ENCODE results near the gene RNF5.

The RNF5 gene

GRCh38 chr6:32223258-32224235, 45.3 kb downstream of the RNF5 start, which contains the start of gene NOTCH4:
TSS of gene NOTCH4 (minus strand) at chr6:32224067. CDS start at chr6:32223928, 139 bp downstream.
- no peak within 1 kb of the TSS for H3K4me3 ChIP-seq (ENCODE audit: low read depth, low read length)
- DNase-seq (ENCODE audit: low read depth): no peak

- DNase-seq (ENCODE audit: low read depth): no peak
- H3K4me3 ChIP-seq (ENCODE audit: low read depth, low read length): no peak overlapping the region
Observed at GRCh38 chr6:32224696-32225095, 46.5 kb downstream of the RNF5 start.

- H3K4me3 ChIP-seq (ENCODE audit: low read depth, low read length): no peak overlapping the region
- no peak for DNase-seq (ENCODE audit: low read depth)
Observed at GRCh38 chr6:32226434-32226833, 48.2 kb downstream of the RNF5 start.
